ENCODE results near the gene TP53AIP1. TPM values are rescaled to one million over a fixed set of nuclear protein-coding genes. Genes with fewer than 3 reads are reported as not detected.

The TP53AIP1 gene
- total RNA-seq, 1 donor from 2014 or later = 0.13 TPM

- Mint-ChIP-seq H3K9me3 (ENCODE audit: unreplicated experiment) (no peaks in the 10 kb centered on the region), H3K27me3 (ENCODE audit: unreplicated experiment) (peaks cover 7% of the 10 kb centered on the region), H3K4me3 (ENCODE audit: unreplicated experiment) (no peak overlapping the region), H3K27ac (ENCODE audit: unreplicated experiment) (no peak overlapping the region), H3K36me3 (ENCODE audit: low read depth, unreplicated experiment) (no peaks in the 10 kb centered on the region), H3K4me1 (ENCODE audit: unreplicated experiment) (peaks cover 4% of the 10 kb centered on the region)
- DNase-seq (ENCODE audit: low spot score) = no peak
- TF ChIP-seq CTCF (IDR thresholded peaks at IDR 0.05; ENCODE audit: unreplicated experiment) = no peak
Observed at GRCh38 chr11:128927108-128927461, 15.6 kb downstream of the TP53AIP1 start.

GRCh38 chr11:128926437-128927107, 16.1 kb downstream of the TP53AIP1 start:
- Mint-ChIP-seq H3K4me3 (ENCODE audit: unreplicated experiment) (no peak overlapping the region), H3K27me3 (ENCODE audit: unreplicated experiment) (peaks cover 7% of the 10 kb centered on the region), H3K27ac (ENCODE audit: unreplicated experiment) (no peak overlapping the region), H3K9me3 (ENCODE audit: unreplicated experiment) (no peaks in the 10 kb centered on the region), H3K36me3 (ENCODE audit: low read depth, unreplicated experiment) (no peaks in the 10 kb centered on the region), H3K4me1 (ENCODE audit: unreplicated experiment) (peaks cover 4% of the 10 kb centered on the region)
- DNase-seq (ENCODE audit: low spot score) = no peak
- no peak for TF ChIP-seq CTCF (IDR thresholded peaks at IDR 0.05; ENCODE audit: unreplicated experiment)

GRCh38 chr11:128926000-128926399, 16.7 kb downstream of the TP53AIP1 start:
- Mint-ChIP-seq H3K27ac (ENCODE audit: unreplicated experiment) (no peak overlapping the region), H3K36me3 (ENCODE audit: low read depth, unreplicated experiment) (no peaks in the 10 kb centered on the region), H3K9me3 (ENCODE audit: unreplicated experiment) (no peaks in the 10 kb centered on the region), H3K27me3 (ENCODE audit: unreplicated experiment) (peaks cover 7% of the 10 kb centered on the region), H3K4me3 (ENCODE audit: unreplicated experiment) (no peak overlapping the region), H3K4me1 (ENCODE audit: unreplicated experiment) (peaks cover 4% of the 10 kb centered on the region)
- no peak for DNase-seq (ENCODE audit: low spot score)
- no peak for TF ChIP-seq CTCF (IDR thresholded peaks at IDR 0.05; ENCODE audit: unreplicated experiment)

GRCh38 chr11:128925250-128925600, 17.4 kb downstream of the TP53AIP1 start:
- Mint-ChIP-seq H3K4me3 (ENCODE audit: unreplicated experiment) (no peak overlapping the region), H3K36me3 (ENCODE audit: low read depth, unreplicated experiment) (no peaks in the 10 kb centered on the region), H3K27me3 (ENCODE audit: unreplicated experiment) (peaks cover 9% of the 10 kb centered on the region), H3K9me3 (ENCODE audit: unreplicated experiment) (peaks cover 4% of the 10 kb centered on the region), H3K4me1 (ENCODE audit: unreplicated experiment) (peaks cover 4% of the 10 kb centered on the region), H3K27ac (ENCODE audit: unreplicated experiment) (no peak overlapping the region)
- DNase-seq (ENCODE audit: low spot score) = no peak
- TF ChIP-seq CTCF (IDR thresholded peaks at IDR 0.05; ENCODE audit: unreplicated experiment) = no peak

- Mint-ChIP-seq H3K36me3 (ENCODE audit: low read depth, unreplicated experiment) (no peaks in the 10 kb centered on the region), H3K4me3 (ENCODE audit: unreplicated experiment) (no peak overlapping the region), H3K9me3 (ENCODE audit: unreplicated experiment) (peaks cover 4% of the 10 kb centered on the region), H3K27me3 (ENCODE audit: unreplicated experiment) (peaks cover 10% of the 10 kb centered on the region), H3K4me1 (ENCODE audit: unreplicated experiment) (peaks cover 4% of the 10 kb centered on the region), H3K27ac (ENCODE audit: unreplicated experiment) (no peak overlapping the region)
- DNase-seq (ENCODE audit: low spot score) = no peak
- TF ChIP-seq CTCF (IDR thresholded peaks at IDR 0.05; ENCODE audit: unreplicated experiment) = no peak
Observed at GRCh38 chr11:128924510-128925249, 18.0 kb downstream of the TP53AIP1 start.
